GM21360 (cell line): ENCODE data around the gene EGLN3.
"Not testable (repeated sequence)": the region's sequence is repeated elsewhere in the genome, so short reads cannot be mapped to it uniquely, and the experiment has no call there.

ENCODE experiments used
- ATAC-seq: cut with Tn5 transposase; IDR thresholded peaks from one replicate; pipeline ENCODE4 v1.9.1; 2021; ENCODE audit warnings: mild to moderate bottlenecking, moderate library complexity; ENCODE audit not compliant: unreplicated experiment

The EGLN3 gene

DNA sequence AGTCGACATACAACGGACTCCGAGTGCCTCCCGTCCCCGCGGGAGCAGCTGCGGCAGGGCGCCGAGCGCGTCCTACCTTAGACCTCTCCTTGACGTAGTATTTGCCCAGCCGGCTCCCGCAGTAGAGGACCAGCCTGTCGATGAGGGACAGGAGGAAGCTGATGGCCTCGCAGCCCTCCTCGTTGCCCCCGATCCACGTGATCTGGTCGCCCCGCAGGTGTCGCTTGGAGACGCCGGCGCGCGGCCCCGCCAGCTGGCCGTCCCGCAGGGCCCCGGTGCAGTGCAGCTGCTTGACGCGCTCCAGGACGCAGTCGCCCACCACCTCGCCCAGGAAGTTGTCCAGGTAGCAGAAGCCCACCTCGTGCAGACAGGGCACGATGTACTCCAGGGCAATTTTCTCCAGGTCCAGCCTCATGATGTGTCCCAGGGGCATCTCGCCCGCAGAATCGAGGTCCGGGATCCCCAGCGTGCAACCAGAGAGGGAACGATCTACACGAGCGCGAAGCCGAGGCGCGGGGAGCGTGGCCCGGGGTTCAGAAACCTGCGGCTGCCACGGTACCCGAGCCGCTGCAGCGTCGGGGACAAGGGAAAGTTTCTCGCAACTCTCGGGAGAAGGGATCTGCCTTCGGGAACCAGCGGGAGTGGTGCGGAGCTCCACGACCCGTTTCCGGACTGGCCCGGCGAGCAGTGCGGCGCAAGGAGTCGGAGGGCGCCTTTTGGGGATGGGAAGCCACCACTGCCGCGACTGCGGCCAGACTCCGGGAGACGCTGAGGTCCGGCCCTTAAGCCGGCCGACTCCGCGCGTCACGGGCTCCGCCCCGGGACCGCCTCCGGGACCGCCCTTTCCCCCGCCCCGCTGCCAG, at the start of gene EGLN3:
Gene EGLN3 (minus strand): TSS at position 755 of the 863 bp plus-strand sequence. CDS start 322 bp downstream, at position 433.
- peak; percentile 89 for ATAC-seq

DNA sequence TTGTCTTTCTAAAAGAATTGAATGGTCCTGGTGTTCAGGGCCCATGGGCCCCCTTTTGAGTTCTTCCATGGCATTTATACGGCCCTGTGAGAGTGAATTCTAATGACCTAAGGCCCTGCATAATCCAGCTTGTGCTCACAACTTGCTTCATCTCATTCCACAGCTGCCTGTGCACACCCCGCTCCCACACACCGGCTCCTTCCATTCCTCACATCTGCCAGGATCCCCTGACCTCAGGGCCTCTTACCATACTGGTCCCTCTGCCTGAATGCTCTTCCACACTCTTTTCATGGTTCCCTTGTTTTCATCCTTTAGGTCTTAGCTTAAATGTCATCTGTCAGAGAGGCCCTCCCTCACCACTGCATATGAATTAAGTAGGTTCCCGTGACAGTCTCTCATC, 49.5 kb upstream of the EGLN3 start:
- no peak for ATAC-seq

DNA sequence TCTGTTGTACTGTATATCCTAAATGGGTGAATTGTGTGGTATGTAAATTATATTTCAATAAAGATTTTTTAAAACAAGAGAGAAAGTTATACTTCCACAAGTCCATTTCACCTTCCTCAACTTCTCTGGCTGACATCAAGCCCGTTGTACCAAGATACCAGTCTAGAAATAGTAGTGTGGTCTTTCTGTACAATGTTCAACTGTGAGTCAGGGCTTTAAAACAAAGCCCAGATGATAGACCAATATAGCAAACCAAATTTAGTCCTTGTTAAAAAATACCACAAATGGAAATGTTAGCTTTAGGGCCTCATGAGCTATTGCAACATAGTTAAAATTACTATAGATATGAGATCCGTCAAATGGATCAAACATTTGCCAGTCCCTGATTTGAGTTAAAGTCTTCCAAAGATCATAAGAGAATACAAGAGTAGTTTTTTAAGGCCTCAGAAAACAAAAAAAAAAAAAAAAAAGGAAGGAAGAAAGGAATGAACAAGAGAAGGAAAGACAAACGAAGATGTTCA, 49.0 kb upstream of the EGLN3 start:
- no peak for ATAC-seq

DNA sequence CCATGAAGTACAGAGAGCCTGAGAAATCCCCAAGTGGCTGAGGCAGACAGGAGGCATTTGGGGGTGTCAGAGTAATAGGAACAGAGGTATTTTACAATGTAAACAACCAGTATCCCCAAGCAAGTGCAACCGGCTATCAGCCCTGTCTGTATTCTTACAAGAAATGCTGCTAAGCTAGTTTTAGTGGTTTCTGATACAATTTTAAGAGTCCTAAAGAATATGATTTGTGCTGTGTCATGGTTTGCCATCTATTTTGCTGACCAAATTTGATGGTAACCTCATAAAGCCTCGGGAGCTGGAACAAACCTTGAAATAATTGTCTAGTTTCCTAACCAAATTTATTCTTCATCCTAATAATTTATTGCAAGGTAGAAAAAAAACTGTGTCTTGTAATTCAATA, 46.7 kb upstream of the EGLN3 start:
- ATAC-seq = no peak

DNA sequence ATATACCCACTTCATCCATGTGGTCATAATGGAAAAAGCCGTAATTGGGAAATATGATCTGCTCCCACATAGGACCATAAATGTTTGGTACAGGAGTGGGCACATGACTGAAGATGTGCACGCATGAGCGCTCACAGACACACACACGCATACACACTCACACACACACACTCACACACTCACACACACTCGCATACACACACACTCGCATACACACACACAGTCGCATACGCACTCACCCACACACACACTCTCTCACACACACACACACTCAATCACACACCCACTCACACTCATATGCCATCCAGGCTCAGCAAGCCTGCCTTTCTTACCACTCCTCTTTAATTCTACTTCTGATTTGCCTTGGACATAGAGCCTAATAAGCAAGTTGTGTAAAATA, 45.6 kb upstream of the EGLN3 start:
- ATAC-seq = no peak

DNA sequence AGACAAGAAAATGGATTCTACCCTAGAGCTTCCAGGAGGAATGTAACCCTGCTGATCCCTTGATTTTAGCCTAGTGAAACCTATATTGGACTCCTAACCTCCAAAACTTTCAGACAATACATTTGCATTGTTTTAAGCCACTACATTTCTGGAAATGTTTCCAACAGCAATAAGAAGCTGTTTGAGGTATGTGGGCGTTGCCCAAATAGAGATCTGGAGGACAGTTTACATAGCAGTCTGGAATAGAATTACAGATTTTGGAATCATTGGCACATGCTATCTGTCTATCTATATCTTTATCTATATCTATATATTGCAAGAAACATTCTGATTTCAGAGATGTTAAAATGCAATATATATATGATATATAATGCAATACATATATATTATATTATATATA, 42.4 kb upstream of the EGLN3 start:
- no peak for ATAC-seq

DNA sequence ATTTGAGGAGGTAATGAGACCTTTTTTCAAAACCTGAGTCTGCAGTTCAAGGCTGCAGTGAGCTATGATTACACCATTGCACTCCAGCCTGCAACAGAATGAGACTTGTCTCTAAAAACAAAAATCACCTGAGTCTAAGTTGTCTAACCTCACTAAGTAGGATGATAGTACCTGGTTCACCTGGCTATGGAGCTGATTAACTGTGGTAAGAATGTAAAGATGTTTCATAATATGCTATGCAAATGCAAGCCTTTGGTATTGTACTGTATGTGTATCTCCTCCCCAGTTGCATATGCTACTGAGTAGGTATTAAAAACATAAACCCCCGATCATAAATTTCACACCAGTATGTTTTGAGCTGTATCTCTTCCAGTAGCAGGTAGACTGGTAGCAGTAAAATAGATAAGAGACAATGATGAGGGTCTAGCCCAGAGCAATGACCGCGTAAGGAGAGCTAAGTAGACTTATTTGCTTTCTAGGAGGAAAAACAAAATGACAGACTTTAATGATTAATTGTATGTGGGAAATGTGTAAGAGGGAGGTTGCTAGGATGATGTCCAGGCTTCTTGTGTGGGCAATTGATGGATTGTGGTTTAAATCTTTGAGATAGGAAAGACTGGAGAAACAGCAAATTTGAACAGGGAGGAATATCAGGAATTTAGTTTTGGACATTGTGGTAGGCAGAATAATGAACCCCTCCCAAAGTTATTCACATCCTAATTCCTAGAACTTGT, 41.6 kb upstream of the EGLN3 start:
- no peak for ATAC-seq

DNA sequence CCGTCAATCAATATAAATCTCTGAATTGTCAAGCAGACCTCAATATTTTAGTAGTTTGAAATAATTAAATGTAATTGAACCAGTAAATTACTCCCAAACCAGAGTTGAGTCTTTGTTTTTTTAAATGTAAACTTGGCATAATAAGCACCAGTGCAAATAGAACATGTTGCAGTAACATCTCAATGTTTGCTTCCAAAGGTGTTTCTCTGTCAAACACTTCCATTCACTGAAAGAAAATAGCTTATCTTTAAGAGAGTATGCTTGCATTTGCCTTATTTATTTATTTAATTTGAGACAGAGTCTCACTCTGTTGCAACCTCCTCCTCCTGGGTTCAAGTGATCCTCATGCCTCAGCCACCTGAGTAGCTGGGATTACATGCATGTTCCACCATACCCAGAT, 39.9 kb upstream of the EGLN3 start:
- ATAC-seq = no peak

DNA sequence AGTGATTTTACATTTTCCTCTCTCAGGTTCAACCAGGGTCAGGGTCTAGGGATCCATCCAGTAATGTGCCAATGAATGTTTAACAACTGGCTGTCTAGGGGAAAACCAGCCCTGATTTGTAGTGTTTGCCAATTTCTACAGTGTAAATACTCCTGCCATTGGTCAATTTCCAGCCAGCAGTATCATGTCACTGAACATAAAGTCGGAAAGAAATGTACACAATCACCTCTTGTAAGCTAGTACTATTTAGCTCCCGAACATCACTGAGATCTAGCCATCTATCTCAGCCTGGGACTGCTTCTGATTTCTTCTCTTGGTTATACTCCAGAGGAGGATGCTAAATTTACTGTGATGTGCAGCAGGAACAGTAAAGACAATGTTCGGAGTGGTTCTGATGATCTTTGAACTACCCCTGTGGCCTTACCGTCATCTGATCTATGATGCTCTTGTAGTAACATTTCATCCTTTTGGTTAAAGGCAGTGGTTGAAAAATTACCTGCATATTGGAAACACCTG, 36.7 kb upstream of the EGLN3 start:
- no peak for ATAC-seq

DNA sequence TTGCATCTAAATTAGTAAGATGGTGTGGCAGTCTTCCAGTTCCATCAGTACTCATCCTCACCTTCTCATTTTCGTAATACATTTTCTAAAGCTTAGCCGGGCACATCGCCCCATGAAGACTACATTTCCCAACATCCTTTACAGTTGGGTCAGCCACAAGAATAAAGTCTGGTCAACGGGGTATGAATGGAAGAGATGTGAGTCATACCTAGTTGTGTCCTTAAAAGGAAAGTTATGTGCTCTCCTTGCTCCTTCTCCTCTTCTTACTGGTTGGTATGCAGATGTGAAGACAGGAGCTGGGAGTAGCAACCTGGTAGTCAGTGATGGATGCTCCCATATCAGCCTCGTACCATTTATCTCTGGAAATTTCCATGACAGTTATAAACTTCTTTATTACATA, 35.9 kb upstream of the EGLN3 start:
- ATAC-seq = no peak

DNA sequence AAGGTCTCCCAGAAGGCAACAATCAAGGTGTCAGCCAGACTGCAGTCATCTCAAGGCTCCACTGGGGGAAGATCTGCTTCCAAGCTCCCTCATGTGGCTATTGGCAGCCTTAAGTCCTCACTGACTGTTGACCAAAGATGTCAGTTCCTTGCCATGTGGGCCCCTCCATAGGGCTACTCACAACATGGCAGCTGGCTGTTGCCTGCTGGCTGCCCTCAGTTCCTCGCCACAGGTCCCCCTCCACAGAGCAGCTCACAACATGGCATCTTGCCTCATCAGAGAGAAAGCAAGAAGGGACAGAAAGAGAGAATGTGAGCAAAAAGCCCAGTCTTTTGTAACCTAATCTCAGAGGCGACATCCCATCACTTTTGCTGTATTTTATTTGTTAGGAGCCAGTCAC, 34.4 kb upstream of the EGLN3 start:
- no peak for ATAC-seq

DNA sequence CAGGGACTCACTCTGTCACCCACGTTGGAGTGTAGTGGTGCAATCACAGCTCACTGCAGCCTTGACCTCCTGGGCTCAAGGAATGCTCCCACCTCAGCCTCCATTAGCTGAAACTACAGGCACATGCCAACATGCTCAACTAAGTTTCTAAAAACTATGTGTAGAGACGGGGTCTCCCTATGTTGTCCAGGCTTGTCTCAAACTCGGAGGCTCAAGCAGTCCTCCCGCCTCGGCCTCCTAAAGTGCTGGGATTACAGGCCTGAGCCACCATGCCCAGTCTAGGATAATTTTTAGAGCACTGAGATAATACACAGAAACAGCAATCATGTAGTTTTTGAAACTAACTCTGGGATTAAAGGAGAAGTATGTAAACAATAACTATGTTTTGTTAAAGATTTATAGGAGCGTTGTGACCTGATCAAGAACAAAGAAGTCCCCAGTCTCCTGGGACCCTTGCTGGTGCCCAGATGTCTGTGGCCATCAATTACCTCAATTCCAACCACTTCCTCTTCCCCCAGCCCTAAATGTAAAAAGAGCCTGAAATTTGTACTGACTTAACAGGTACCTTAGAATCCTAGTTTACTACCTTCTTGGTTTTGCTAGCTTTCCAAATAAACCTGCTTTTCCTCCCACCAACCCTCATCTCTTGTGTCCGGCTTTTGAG, 28.9 kb upstream of the EGLN3 start:
- ATAC-seq = no peak

DNA sequence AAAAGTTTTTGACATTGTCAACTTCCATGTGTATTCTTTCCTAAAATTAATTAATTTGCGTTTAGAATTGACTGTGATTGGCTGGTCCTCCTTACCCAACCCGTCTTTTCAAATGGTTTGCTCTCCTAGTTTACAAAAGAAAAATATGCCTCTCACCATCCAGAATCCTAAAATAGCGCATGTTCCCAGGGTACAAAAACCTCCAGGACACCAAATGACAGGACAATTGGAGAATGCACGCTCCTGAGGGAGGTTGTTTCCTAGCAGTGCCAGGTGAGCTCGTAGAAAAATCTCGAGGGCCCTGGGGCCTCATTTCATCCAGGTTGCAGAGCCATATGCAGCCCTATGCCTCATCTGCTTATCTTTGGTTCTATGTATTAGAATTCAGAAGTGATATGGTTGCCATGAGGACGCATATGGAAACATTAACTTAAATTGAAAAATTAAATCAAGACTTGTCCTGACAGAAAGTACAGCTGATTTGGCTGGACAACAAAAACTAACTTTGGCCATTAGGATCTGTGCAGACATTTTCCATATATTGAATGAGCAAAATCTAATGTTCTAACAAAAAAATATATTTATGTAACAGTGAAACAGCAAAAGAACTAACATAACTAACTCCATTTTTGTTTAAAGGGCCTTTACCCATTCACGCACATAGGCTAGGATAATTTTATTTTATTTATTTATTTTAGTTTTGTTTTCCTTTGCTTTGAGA, 28.2 kb upstream of the EGLN3 start:
- ATAC-seq = no peak

DNA sequence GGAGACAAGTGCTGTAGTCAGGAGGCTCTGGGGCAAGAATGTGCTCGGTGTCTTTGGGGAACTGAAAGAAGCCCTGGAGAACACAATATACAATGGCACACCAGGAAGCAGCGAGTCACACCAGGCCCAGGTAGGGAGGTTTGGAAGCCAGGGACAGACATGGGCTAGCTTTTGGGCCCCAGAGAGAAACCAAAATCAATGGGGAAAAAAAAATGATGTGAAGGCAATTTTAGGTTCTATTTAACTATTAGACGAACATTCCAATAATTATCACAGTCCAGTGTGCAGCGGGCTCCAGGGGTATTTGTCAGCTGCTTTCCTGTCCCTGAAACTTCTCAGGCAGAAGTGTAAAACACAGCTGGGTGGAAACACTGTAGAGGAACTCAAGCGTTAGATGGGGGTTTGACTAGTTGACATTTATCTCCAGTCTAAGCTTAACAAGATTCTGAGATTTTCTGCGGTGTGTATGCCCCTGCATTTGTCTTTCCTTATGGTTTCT, 21.8 kb upstream of the EGLN3 start:
- peak; percentile 92 for ATAC-seq

DNA sequence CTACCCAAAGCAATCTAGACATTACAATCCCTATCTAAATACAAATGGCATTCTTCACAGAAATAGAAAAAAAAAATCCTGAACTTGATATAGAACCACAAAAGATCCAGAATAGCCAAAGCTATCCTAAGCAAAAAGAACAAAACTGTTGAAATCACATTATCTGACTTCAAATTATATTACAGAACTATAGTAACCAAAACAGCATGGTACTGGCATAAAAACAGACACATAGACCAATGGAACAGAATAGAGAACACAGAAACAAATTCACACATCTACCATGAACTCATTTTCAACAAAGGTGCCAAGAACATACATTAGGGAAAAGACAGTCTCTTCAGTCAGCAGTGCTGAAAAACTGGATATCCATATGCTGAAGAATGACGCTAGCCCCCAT, 19.0 kb upstream of the EGLN3 start:
- not testable (repeated sequence) for ATAC-seq

DNA sequence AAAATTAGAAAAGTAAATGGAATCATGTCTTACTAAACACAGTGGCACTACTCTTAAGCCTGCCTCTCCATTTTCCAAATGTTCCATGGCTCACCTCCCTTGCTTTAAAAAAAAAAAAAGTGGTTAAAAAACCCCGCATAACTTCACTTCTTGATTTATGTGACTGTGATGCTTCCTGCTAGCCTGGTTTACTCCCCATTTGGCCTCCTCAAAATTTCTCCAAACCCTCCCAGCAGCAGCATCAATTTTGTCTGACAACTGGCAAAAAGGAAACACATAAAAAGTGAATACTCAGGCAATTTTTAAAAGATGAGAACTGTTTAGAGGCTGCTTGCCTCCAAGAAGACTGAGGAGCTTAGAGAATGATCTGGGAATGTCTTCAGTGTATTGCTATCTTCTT, 17.8 kb upstream of the EGLN3 start:
- ATAC-seq = no peak

DNA sequence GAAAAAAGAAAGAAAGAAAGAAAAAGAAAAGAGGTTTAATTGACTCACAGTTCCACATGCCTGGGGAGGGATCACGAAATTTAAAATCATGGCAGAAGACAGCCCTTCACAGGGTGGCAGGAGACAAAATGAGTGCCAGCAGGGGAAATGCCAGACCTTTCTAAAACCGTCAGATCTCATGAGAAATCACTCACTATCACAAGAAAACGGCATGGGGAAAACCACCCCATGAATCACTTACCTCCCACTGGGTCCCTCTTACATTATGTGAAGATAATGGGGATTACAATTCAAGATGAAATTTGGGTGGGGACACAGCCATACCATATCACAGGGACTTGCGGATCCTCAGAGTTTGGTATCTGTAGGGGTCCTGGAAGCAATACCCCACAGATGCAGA, 16.3 kb upstream of the EGLN3 start:
- ATAC-seq = no peak

DNA sequence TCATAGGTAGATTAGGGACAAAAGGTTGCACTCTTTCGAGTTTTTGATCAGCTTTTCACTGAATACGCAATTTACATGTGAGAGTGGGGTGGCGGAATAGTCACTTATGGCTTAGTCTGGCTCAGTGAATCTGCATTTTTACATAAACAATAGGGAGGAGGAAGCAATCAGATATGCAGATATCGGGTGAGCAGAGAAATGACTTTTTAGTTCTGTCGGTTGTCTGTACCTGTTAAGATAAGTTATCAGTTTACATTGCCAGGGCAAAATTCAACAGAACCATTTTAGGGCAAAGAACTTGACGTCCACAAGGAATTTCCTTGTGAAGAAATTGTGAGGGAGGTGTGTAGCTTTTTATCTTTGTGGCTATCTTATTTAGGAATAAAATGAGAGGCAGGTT, 15.4 kb upstream of the EGLN3 start:
- no peak for ATAC-seq

DNA sequence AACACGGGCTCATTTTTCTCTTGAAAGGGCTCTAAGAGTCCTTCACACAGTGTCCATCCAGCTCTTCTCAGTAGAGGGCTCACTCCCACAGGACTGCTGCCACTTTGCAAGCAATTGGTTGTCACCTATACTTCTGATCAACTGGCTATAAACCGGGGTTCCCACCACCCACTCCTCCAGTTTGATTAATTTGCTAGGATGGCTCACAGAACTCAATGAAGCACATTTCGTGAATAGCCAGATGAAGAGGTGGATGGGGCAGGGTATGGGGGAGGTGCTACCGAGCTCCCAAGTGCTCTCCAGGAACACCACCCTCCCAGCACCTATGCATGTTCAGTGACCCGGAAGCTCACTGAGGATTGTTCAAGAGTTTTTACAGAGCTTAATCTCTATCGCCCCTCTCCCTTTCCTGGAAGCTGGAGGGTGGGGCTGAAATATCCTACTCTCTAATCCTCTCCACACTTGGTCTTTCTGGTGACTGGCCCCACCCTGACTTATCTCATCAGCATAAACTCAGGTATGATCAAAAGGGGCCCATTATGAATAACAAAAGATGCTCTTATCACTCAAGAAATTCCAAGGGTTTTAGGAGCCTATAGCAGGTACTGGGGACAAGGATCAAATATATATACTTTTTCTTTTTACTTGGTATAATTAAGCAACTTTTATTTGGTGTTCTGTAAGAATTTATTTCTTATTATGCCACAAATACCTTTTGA, 13.9 kb upstream of the EGLN3 start:
- ATAC-seq = no peak

DNA sequence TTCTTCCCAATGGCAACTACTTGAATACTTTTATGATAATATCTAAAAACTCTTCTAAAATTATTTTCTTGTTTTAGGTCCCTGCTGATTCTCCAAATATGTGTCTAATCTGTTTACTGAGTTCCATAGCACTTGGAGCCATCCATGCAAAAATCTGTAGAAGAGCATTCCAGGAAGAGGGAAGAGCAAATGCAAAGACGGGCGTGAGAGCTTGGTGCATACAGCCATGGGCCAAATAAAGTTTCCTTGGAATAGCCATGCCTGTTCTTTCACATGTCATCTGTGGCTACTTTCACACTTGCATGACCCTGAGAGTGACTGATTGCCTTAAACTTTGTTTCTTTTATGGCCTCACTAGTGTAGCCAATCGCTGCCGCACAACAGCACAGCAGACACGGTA, 13.0 kb upstream of the EGLN3 start:
- ATAC-seq = no peak
